SIG-M5 treated with dmso at 0.1 percent for 504 hours (cell line): Measurements from ENCODE around the gene TSC22D1.

Source experiments
- DNase-seq: peaks from one replicate; lab custom pipeline; 2025; ENCODE audit not compliant: unreplicated experiment; lab: John Stamatoyannopoulos, UW

TSC22D1 gene

DNA sequence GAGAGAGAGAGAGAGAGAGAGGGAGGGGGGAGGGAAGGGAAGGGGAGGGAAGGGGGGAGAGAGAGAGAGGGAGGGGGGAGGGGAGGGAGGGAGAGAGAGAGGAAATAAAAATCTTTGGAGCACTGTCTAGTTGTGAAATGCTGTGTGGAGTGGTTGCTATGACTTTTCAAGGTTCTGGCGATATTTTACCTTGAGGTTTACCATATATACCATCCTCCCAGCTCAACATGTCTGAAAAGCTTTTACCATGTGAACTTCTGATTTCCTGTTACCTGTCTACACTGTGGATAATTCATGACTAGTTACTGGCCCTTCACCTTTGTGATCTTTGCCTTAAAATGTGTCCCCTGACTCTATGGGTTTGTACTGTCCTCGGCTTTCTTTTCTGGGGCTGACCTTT is 164.3 kb downstream of the TSC22D1 start:
- DNase-seq = no peak

GRCh38 chr13:44410328-44410859 is 165.7 kb downstream of the TSC22D1 start:
- DNase-seq = no peak

DNA sequence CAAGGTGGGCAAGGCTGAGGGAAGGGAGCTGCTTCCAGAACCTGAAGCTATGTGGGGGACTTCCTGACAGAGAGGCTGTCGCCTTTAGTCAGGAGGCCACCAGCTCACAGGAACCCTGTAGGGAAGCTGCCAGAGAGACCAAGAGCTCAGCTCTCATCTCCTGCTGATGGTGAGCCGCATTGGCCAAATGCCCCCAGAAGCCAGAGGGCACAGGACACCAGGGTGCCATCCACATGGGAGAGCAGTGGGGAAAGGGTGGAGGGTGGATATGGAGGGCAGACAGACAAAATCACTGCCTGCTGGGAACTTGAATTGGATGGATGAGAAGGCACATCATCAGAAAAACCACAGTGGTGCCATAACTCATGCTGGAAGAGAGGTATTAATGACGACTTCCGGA is 166.5 kb downstream of the TSC22D1 start:
- no peak for DNase-seq

DNA sequence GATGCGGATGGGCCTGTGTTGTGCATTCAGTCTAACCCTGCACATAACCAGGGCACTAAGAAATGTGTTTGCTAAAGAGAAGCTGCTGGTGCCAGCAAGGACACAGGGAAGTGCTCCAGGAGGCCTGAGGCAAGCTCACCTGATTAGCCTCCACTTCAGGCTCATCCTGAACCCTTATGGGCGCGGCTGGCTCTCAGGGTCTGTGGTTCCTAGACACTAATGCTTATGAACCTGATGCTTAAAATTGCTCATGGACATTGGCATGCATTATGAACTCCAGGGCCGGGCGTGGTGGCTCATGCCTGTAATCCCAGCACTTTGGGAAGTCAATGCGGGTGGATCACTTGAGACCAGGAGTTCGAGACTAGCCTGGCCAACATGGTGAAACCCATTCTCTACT is 168.2 kb downstream of the TSC22D1 start:
- no peak for DNase-seq

- DNase-seq = no peak
Measured at GRCh38 chr13:44407379-44407778, 168.8 kb downstream of the TSC22D1 start.

DNA sequence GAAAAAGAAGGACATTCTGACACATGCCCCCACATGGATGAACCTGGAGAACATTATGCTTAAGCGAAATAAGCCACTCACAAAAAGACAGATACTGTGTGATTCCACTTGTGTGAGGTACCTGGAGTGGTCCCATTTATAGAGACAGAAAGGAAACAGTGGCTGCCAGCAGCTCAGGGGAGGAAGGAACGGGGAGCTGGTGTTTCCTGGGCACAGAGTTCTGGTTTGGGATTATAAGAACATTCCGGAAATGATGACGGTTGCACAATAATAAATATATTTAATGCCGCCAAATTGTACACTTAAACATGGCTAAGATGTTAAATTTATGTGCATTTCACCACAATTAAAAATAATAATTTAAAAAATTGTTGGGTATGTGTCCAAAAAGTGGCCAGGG is 169.5 kb downstream of the TSC22D1 start:
- DNase-seq = no peak

- DNase-seq = no peak
Measured at GRCh38 chr13:44404261-44405132, 171.6 kb downstream of the TSC22D1 start.

- DNase-seq = no peak
Measured at GRCh38 chr13:44403461-44404056, 172.6 kb downstream of the TSC22D1 start.

DNA sequence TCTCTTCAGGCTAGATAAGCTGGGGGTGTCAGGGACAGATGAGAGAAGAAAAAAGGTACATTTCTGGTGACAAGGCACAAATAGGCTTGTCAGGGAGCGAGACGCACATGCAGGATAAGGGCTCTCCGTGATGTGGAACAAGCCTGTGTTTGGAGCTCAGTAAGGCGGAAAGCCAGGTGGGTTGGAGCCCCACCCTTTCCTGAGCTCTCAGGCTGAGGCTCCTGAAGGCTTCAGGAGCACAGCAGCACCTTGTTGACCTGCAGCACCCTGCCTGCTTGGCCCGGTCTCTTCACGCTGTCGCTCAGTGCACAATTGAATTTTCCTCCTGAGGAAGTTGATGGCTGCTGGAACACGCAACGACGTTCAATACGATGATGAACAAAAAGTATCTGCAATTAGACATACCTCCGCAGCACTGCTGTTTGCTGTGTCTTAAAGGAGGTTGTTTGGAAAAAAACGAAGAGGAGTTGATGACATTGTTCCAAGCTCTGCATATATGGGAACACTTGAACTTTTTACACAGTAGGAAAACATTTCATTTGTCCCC is 173.2 kb downstream of the TSC22D1 start:
- DNase-seq = no peak

DNA sequence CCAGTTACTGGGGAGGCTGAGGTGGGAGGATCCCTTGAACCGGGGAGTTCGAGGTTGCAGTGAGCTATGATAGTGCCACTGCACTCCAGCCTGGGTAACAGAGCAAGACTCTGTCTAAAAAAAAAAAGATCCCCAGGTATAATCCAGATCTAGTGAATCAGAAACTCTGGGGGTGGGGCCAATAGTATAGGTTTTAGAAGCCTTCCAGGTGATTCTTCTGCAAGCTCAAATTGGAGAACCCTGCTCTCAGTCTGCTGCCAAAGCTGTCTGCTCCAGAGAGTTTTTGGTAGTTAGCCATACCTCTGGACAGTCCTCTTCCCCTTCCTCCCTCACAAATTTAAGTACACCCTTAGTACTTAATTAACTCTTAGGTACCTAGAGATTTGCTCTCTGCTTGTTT is 174.6 kb downstream of the TSC22D1 start:
- DNase-seq = no peak

GRCh38 chr13:44400736-44401135 is 175.4 kb downstream of the TSC22D1 start:
- DNase-seq = no peak

- no peak for DNase-seq
Measured at GRCh38 chr13:44399074-44399473, 177.1 kb downstream of the TSC22D1 start.

- DNase-seq = no peak
Measured at GRCh38 chr13:44398606-44399005, 177.5 kb downstream of the TSC22D1 start.

DNA sequence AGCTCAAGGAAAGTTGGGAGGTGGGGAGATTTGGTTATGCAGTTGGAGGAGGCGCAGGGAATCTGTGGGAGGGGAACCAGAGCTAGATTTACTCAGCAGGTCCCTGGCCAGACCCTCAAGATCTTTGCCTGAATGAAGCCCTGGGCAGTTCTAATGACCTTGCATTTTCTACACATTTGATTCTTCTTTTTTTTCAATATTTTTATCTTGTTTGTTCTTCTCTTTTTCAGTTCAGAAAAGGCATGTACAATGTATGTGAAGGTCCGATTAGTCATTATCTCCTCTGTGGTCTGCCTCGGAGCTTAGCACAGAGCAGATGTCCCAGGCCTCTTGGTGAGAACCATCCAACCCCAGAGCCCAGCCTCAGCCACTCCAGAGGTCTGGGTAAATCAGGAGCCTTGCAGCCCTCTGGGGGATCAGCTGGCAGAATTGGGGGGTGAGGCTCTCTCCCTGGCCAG is 178.3 kb downstream of the TSC22D1 start:
- DNase-seq = no peak

- no peak for DNase-seq
Measured at GRCh38 chr13:44396701-44397580, 179.2 kb downstream of the TSC22D1 start.

GRCh38 chr13:44395976-44396694 is 180.0 kb downstream of the TSC22D1 start:
- no peak for DNase-seq

DNA sequence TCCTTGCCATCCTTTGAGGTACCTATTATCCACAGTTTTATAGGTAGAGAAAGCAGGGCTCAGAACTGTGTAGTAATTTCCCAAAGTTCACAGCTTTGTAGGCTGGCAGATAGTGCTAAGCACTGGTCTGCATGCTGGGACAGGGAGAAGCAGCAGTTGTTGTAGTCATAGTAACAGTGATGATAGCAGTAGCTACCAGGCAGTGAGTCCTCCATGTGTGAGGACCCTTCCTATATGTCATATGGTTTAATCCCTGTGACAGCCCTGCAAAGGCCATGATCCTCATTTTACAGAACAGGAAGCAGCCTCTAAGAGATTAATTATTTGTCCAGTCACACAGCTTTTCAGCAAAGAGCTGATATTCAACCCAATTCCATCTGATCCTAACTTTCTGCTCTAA is 181.5 kb downstream of the TSC22D1 start:
- no peak for DNase-seq

- no peak for DNase-seq
Measured at GRCh38 chr13:44393391-44393790, 182.7 kb downstream of the TSC22D1 start.

- DNase-seq = no peak
Measured at GRCh38 chr13:44389876-44390275, 186.3 kb downstream of the TSC22D1 start.

GRCh38 chr13:44389060-44389666 is 187.0 kb downstream of the TSC22D1 start:
- DNase-seq = no peak
